A549 (cell line): ENCODE data around the gene DYNC1LI2. TPM values are rescaled to one million over a fixed set of nuclear protein-coding genes. Genes with fewer than 3 reads are reported as not detected.
A peak's percentile ranks its signal among the peaks of the same experiment; 100 is the strongest.
"Not testable (repeated sequence)": the region's sequence is repeated elsewhere in the genome, so short reads cannot be mapped to it uniquely, and the experiment has no call there.

Source experiments
- ATAC-seq, 2 experiments: fragments of 200-7000 bp in 1 of 2; fragments of >200 bp in 1 of 2; cut with Nextera tagmentation in 1 of 2; cut with Tn5 transposase in 1 of 2; 3 replicates each; pipeline versions ENCODE4 v1.8.0 to v1.9.1; 2018 to 2020; ENCODE audit warnings: mild to moderate bottlenecking in 1 of 2, moderate library complexity in 1 of 2
- CTCF ChIA-PET: fragments of 300-600 bp; sonication (Branson Sonifier 250); formaldehyde crosslinking; extraction: SDS; loops from one replicate; lab custom pipeline; 2021; ENCODE audit warnings: antibody characterized with exemption, inconsistent platforms; lab: Yijun Ruan, JAX
- POLR2A ChIA-PET: fragments of 350-600 bp; formaldehyde crosslinking; extraction: SDS; loops from one replicate; lab custom pipeline; 2021; ENCODE audit warnings: antibody characterized with exemption, inconsistent platforms; lab: Yijun Ruan, JAX
- DNase-seq, 2 experiments: peaks; one replicate each; pipeline versions ENCODE4 v3.0.0 to v3.0.0-alpha.2; 2011 to 2016; ENCODE audit warnings: low read depth in 1 of 2, low spot score in 1 of 2
- FAIRE-seq: peaks from 2 replicates; lab custom pipeline; 2011; peaks lifted over from hg19 to GRCh38; lab: Jason Lieb, UNC
- H3K27ac ChIP-seq, 2 experiments: fragments of >200 bp; sonication (Bioruptor Twin); formaldehyde crosslinking; 3 replicates each; pipeline ENCODE4 v1.5.1; 2016 to 2017
- H3K4me1 ChIP-seq: fragments of >200 bp; sonication (Bioruptor Twin); formaldehyde crosslinking; 3 replicates; pipeline ENCODE4 v1.6.1; 2016
- H3K4me2 ChIP-seq: fragments of >200 bp; sonication (Bioruptor Twin); formaldehyde crosslinking; 3 replicates; pipeline ENCODE4 v1.6.1; 2016
- H3K4me3 ChIP-seq: fragments of >200 bp; sonication (Bioruptor Twin); formaldehyde crosslinking; 3 replicates; pipeline ENCODE4 v1.5.1; 2016
- H3K9me3 ChIP-seq: fragments of >200 bp; sonication (Bioruptor Twin); formaldehyde crosslinking; 3 replicates; pipeline ENCODE4 v1.6.1; 2016
- CEBPB ChIP-seq, 2 experiments: fragments of >200 bp in 1 of 2; sonication (Bioruptor Twin) in 1 of 2; formaldehyde crosslinking in 1 of 2; IDR thresholded peaks; 2 replicates each; pipeline ENCODE4 v1.6.1; 2012 to 2016
- CHD2 ChIP-seq: fragments of 150-350 bp; IDR thresholded peaks from 2 replicates; pipeline ENCODE4 v1.6.1; 2014; ENCODE audit warnings: low read length; ENCODE audit not compliant: partially characterized antibody
- E2F6 ChIP-seq: IDR thresholded peaks from 2 replicates; pipeline ENCODE4 v1.6.1; 2012; ENCODE audit warnings: low read depth, borderline replicate concordance
- EHF ChIP-seq: fragments of 250-450 bp; sonication (Bioruptor Pico); IDR thresholded peaks from 2 replicates; pipeline ENCODE4 v1.5.0; 2020; ENCODE audit warnings: mild to moderate bottlenecking
- EHMT2 ChIP-seq: fragments of 200-600 bp; sonication (generic); IDR thresholded peaks from 2 replicates; pipeline ENCODE4 v1.6.1; 2016; ENCODE audit warnings: antibody characterized with exemption, low read depth, mild to moderate bottlenecking, moderate library complexity
- EP300 ChIP-seq, 2 experiments: fragments of >200 bp; sonication (Bioruptor Twin); formaldehyde crosslinking; IDR thresholded peaks; 2 replicates in 1 of 2; 3 replicates in 1 of 2; pipeline ENCODE4 v1.6.1; 2016 to 2017
- FOSB ChIP-seq: fragments of 250-450 bp; sonication (Bioruptor Pico); IDR thresholded peaks from 2 replicates; pipeline ENCODE4 v1.5.0; 2020; ENCODE audit warnings: mild to moderate bottlenecking, moderate library complexity
- FOSL2 ChIP-seq, 2 experiments: fragments of 450-650 bp in 1 of 2; fragments of >200 bp in 1 of 2; sonication (Bioruptor Twin) in 1 of 2; formaldehyde crosslinking; IDR thresholded peaks; 2 replicates each; pipeline versions ENCODE4 v1.5.0 to v1.6.1; 2016 to 2020; ENCODE audit warnings: mild to moderate bottlenecking in 1 of 2, moderate library complexity in 1 of 2
- HOXB13 ChIP-seq: fragments of 250-450 bp; sonication (Bioruptor Pico); IDR thresholded peaks from 2 replicates; pipeline ENCODE4 v1.5.0; 2020; ENCODE audit warnings: low read depth, mild to moderate bottlenecking, moderate library complexity
- JUNB ChIP-seq: fragments of >200 bp; sonication (Bioruptor Twin); formaldehyde crosslinking; IDR thresholded peaks from 2 replicates; pipeline ENCODE4 v1.6.1; 2016
- KDM1A ChIP-seq: fragments of 200-600 bp; sonication (generic); IDR thresholded peaks from 2 replicates; pipeline ENCODE4 v1.6.1; 2016; ENCODE audit warnings: low read depth, mild to moderate bottlenecking
- KDM5A ChIP-seq: fragments of 200-600 bp; sonication (generic); IDR thresholded peaks from 2 replicates; pipeline ENCODE4 v1.6.1; 2016; ENCODE audit warnings: antibody characterized with exemption, mild to moderate bottlenecking
- MAFK ChIP-seq: fragments of 450-650 bp; IDR thresholded peaks from 2 replicates; pipeline ENCODE4 v1.6.1; 2014; ENCODE audit not compliant: partially characterized antibody
- MAX ChIP-seq: IDR thresholded peaks from 2 replicates; pipeline ENCODE4 v1.6.1; 2012
- POLR2AphosphoS2 ChIP-seq: conservative IDR thresholded peaks from 2 replicates; pipeline ENCODE4 v1.6.1; 2012; ENCODE audit warnings: low read length, improper control_type of control experiment, inconsistent platforms
- RARB ChIP-seq: fragments of 250-450 bp; sonication (Bioruptor Pico); IDR thresholded peaks from 2 replicates; pipeline ENCODE4 v1.8.0; 2021; ENCODE audit warnings: mild to moderate bottlenecking, moderate library complexity
- ZC3H11A ChIP-seq: fragments of 450-650 bp; IDR thresholded peaks from 2 replicates; pipeline ENCODE4 v1.6.1; 2014; ENCODE audit warnings: antibody characterized with exemption, mild to moderate bottlenecking
- WGBS: methylation state at CpG from one replicate; pipeline ENCODE4 v1.1.6; 2017; ENCODE audit errors: missing lambda C conversion rate; 5-methylcytosine and 5-hydroxymethylcytosine counted together
- polyA plus RNA-seq, 4 experiments: library from polyadenylated mRNA; depleted of rRNA in 3 of 4; stranded (reverse); fragments of >200 nt; fragmentation: RNase III in 1 of 4; extraction: RNeasy Plus Mini Kit Qiagen cat#74134 plus additional on column Dnase treatment in 1 of 4; gene quantifications; 2 replicates in 3 of 4; 3 replicates in 1 of 4; pipeline ENCODE4 v1.2.3, GENCODE V29; 2011 to 2017
- TF ChIP-seq, protein P1 (sequence below): fragments of 200-600 bp; sonication (generic); IDR thresholded peaks from 2 replicates; pipeline ENCODE4 v1.6.1; 2016; ENCODE audit warnings: antibody characterized with exemption, mild to moderate bottlenecking, moderate library complexity
- TF ChIP-seq, protein P2 (sequence below): fragments of >200 bp; sonication (Bioruptor Twin); formaldehyde crosslinking; IDR thresholded peaks from 2 replicates; pipeline ENCODE4 v1.6.1; 2016

Gene DYNC1LI2
- polyA plus RNA-seq, 2 of the 4 experiments (the other 2 are of a cell fraction): 96.5 to 112 TPM

DNA sequence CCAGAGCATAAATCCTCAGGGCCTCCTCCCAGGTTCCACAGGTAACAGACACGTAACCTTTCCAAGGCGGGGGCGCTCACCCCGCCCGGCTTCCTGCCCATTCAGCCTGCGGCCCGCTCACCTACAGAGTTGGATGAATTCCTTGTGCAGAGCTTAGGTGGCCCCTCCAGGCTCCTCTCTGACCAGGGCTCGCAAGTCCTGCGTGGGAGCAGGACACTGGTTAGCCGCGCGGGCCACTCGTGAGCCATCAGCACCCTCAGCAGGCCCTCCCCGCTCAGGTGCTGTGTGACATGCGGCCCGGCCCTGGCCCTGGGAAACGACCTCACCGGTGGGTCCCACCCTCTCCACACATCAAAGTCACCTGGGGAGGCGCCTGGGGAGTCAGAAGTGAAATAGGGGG lies 49.4 kb upstream of the DYNC1LI2 start:
- Histone ChIP-seq H3K4me2 (no peak overlapping the region), H3K4me3 (no peak overlapping the region), H3K4me1 (no peaks in the 10 kb centered on the region), H3K27ac (no peak overlapping the region), H3K9me3 (no peaks in the 10 kb centered on the region)
- 96% methylated on average over 19 of the region's 19 CpGs for WGBS
- CTCF ChIA-PET: no interaction called here
- POLR2A ChIA-PET: no interaction called here
- no peak for DNase-seq
- TF ChIP-seq, protein P1, sequence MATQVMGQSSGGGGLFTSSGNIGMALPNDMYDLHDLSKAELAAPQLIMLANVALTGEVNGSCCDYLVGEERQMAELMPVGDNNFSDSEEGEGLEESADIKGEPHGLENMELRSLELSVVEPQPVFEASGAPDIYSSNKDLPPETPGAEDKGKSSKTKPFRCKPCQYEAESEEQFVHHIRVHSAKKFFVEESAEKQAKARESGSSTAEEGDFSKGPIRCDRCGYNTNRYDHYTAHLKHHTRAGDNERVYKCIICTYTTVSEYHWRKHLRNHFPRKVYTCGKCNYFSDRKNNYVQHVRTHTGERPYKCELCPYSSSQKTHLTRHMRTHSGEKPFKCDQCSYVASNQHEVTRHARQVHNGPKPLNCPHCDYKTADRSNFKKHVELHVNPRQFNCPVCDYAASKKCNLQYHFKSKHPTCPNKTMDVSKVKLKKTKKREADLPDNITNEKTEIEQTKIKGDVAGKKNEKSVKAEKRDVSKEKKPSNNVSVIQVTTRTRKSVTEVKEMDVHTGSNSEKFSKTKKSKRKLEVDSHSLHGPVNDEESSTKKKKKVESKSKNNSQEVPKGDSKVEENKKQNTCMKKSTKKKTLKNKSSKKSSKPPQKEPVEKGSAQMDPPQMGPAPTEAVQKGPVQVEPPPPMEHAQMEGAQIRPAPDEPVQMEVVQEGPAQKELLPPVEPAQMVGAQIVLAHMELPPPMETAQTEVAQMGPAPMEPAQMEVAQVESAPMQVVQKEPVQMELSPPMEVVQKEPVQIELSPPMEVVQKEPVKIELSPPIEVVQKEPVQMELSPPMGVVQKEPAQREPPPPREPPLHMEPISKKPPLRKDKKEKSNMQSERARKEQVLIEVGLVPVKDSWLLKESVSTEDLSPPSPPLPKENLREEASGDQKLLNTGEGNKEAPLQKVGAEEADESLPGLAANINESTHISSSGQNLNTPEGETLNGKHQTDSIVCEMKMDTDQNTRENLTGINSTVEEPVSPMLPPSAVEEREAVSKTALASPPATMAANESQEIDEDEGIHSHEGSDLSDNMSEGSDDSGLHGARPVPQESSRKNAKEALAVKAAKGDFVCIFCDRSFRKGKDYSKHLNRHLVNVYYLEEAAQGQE: no peak
- TF ChIP-seq CEBPB (IDR thresholded peaks at IDR 0.05) (no peak), CHD2 (no peak), FOSB (CRISPR knock-in tag) (no peak), EP300 (IDR thresholded peaks at IDR 0.05) (no peak), E2F6 (no peak), MAX (no peak), MAFK (no peak), RARB (CRISPR knock-in tag) (no peak), KDM1A (no peak), JUNB (no peak), POLR2AphosphoS2 (no peak), EHMT2 (no peak), ZC3H11A (no peak), HOXB13 (CRISPR knock-in tag) (no peak), EHF (CRISPR knock-in tag) (no peak)
- TF ChIP-seq, protein P2, sequence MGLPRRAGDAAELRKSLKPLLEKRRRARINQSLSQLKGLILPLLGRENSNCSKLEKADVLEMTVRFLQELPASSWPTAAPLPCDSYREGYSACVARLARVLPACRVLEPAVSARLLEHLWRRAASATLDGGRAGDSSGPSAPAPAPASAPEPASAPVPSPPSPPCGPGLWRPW: no peak
- peak in 1 of 2 experiments; percentile 22; a peak in 1 of 6 replicates for ATAC-seq
- FAIRE-seq: no peak

GRCh38 chr16:66798161-66798560 lies 46.8 kb upstream of the DYNC1LI2 start:
- 80% methylated on average over 2 of the region's 2 CpGs for WGBS
- FAIRE-seq (no peak), DNase-seq (no peak), ATAC-seq (no peak)
- H3K4me3 ChIP-seq: no peak overlapping the region
- ChIA-PET CTCF (interaction anchor here (1.0 to 2.0 kb wide), 3 partner anchors 16 to 71 kb away, joined by 3 to 7 read pairs (median 4); no protein-coding TSS in a partner anchor), POLR2A (no interaction called here)
- H3K27ac ChIP-seq: no peak overlapping the region
- H3K9me3 ChIP-seq: no peaks in the 10 kb centered on the region
- H3K4me2 ChIP-seq: no peak overlapping the region
- H3K4me1 ChIP-seq: no peaks in the 10 kb centered on the region
- no peak for TF ChIP-seq FOSL2 (IDR thresholded peaks at IDR 0.05)
- peak; percentile 16; the same call in 1 of the 2 replicates for TF ChIP-seq FOSL2 (CRISPR knock-in tag; IDR thresholded peaks at IDR 0.05)
- TF ChIP-seq KDM5A: no peak

GRCh38 chr16:66793984-66794383 lies 42.6 kb upstream of the DYNC1LI2 start:
- H3K4me3 ChIP-seq, FAIRE-seq, DNase-seq, H3K4me1 ChIP-seq, H3K9me3 ChIP-seq, H3K4me2 ChIP-seq, ATAC-seq, POLR2A ChIA-PET, H3K27ac ChIP-seq: not testable (repeated sequence)
- 59% methylated on average over 6 of the region's 6 CpGs for WGBS
- CTCF ChIA-PET: interaction anchor here (1.0 kb wide), 1 partner anchor 37 kb away, joined by 5 read pairs; the partner anchor contains the start of gene NAE1
